Upper lobe of right lung (tissue), 1 donor: ENCODE data around the gene TMEM121B. TPM values are rescaled to one million over a fixed set of nuclear protein-coding genes. Genes with fewer than 3 reads are reported as not detected.

Experiments
- ATAC-seq: fragments of 200-7000 bp; cut with Tn5 transposase; one replicate; pipeline ENCODE4 v1.9.1; 2020; ENCODE audit warnings: mild to moderate bottlenecking, moderate library complexity
- DNase-seq: peaks from one replicate; pipeline ENCODE4 v3.0.0-alpha.2; 2020
- H3K27ac ChIP-seq: fragments of 200-600 bp; one replicate; pipeline ENCODE4 v1.8.0; 2022
- H3K27me3 ChIP-seq: fragments of 200-600 bp; one replicate; pipeline ENCODE4 v1.8.0; 2022; ENCODE audit warnings: mild to moderate bottlenecking
- H3K36me3 ChIP-seq: fragments of 200-600 bp; one replicate; pipeline ENCODE4 v1.8.0; 2022
- H3K4me1 ChIP-seq: fragments of 200-600 bp; one replicate; pipeline ENCODE4 v1.8.0; 2022
- H3K4me3 ChIP-seq: fragments of 200-600 bp; one replicate; pipeline ENCODE4 v1.8.0; 2022; ENCODE audit warnings: mild to moderate bottlenecking
- H3K9me3 ChIP-seq: fragments of 200-600 bp; one replicate; pipeline ENCODE4 v1.8.0; 2022
- CTCF ChIP-seq: fragments of 200-600 bp; IDR thresholded peaks from one replicate; pipeline ENCODE4 v1.8.0; 2022; ENCODE audit warnings: antibody characterized with exemption
- intact Hi-C: fragments of 100-400 bp; cut with DNase I; formaldehyde crosslinking; loops from one replicate; pipeline ENCODE4 v1.11.0; 2022
- total RNA-seq: library from RNA; stranded (reverse); fragmentation: NEBNext Ultra II Directional; extraction: Animal tissue kit (Norgen Biotek cat#: 25700); gene quantifications from one replicate; pipeline ENCODE4 v1.2.1, GENCODE V29; 2021
- donor health status: DM: no; HTN: yes; CAD: no; lungs with severe emphysema.

Gene TMEM121B
- total RNA-seq, 1 donor from 2014 or later, result 2.1 TPM

GRCh38 chr22:17117400-17117799, 3.8 kb downstream of the TMEM121B start:
- Histone ChIP-seq H3K27ac (no peak overlapping the region), H3K4me3 (no peak overlapping the region), H3K36me3 (no peaks in the 10 kb centered on the region), H3K27me3 (peaks cover 29% of the 10 kb centered on the region), H3K4me1 (peaks cover 21% of the 10 kb centered on the region), H3K9me3 (no peaks in the 10 kb centered on the region)
- intact Hi-C loops, result no loop called here
- TF ChIP-seq CTCF, result no peak
- ATAC-seq (no peak), DNase-seq (no peak)

- Histone ChIP-seq H3K27ac (no peak overlapping the region), H3K4me3 (no peak overlapping the region), H3K9me3 (no peaks in the 10 kb centered on the region), H3K4me1 (peaks cover 20% of the 10 kb centered on the region), H3K27me3 (peaks cover 22% of the 10 kb centered on the region), H3K36me3 (no peaks in the 10 kb centered on the region)
- intact Hi-C loops, result no loop called here
- no peak for ATAC-seq
- DNase-seq, result no peak
- TF ChIP-seq CTCF, result no peak
Measured at GRCh38 chr22:17116572-17117330, 4.4 kb downstream of the TMEM121B start.

GRCh38 chr22:17115945-17116565, 5.1 kb downstream of the TMEM121B start:
- no peak for DNase-seq
- H3K27ac ChIP-seq, result no peak overlapping the region
- intact Hi-C loops, result no loop called here
- peaks cover 15% of the 10 kb centered on the region for H3K4me1 ChIP-seq
- no peak overlapping the region for H3K4me3 ChIP-seq
- H3K27me3 ChIP-seq, result peaks cover 18% of the 10 kb centered on the region
- no peak for TF ChIP-seq CTCF
- H3K9me3 ChIP-seq, result no peaks in the 10 kb centered on the region
- H3K36me3 ChIP-seq, result no peaks in the 10 kb centered on the region
- ATAC-seq, result no peak

GRCh38 chr22:17115236-17115635, 5.9 kb downstream of the TMEM121B start:
- Histone ChIP-seq H3K4me1 (peaks cover 15% of the 10 kb centered on the region), H3K4me3 (no peak overlapping the region), H3K27me3 (peaks cover 18% of the 10 kb centered on the region), H3K36me3 (peaks cover 2% of the 10 kb centered on the region), H3K9me3 (no peaks in the 10 kb centered on the region), H3K27ac (no peak overlapping the region)
- no peak for TF ChIP-seq CTCF
- intact Hi-C loops, result no loop called here
- DNase-seq (no peak), ATAC-seq (no peak)

- Histone ChIP-seq H3K27ac (no peak overlapping the region), H3K4me1 (peaks cover 15% of the 10 kb centered on the region), H3K27me3 (peaks cover 18% of the 10 kb centered on the region), H3K4me3 (no peak overlapping the region), H3K36me3 (peaks cover 5% of the 10 kb centered on the region), H3K9me3 (no peaks in the 10 kb centered on the region)
- no peak for TF ChIP-seq CTCF
- ATAC-seq, result no peak
- DNase-seq, result no peak
- intact Hi-C loops, result no loop called here
Measured at GRCh38 chr22:17114898-17115235, 6.3 kb downstream of the TMEM121B start.
